ENCODE measurements around the gene MIF4GD.
A peak's percentile ranks its signal among the peaks of the same experiment; 100 is the strongest.
"Not testable (repeated sequence)": the region's sequence is repeated elsewhere in the genome, so short reads cannot be mapped to it uniquely, and the experiment has no call there.

The MIF4GD gene

DNA sequence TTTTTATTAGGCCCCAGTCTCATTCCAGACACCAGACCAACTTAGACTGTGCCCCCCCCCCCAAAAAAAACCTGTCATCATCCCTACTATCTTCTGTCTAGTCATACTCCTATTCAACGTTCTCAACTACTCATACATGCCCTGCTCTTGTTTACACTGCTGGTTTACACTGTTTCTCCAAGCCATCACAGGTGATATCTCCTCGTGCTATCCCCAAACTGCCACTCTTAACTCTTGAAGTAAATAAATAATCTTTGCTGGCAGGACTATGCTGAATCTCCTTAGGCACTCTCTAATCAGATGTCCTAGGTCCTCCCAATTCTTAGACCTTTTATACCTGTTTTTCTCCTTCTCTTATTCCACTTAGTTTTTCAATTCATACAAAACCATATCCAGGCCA is 13.8 kb downstream of the MIF4GD start:
- not testable (repeated sequence) for DNase-seq

DNA sequence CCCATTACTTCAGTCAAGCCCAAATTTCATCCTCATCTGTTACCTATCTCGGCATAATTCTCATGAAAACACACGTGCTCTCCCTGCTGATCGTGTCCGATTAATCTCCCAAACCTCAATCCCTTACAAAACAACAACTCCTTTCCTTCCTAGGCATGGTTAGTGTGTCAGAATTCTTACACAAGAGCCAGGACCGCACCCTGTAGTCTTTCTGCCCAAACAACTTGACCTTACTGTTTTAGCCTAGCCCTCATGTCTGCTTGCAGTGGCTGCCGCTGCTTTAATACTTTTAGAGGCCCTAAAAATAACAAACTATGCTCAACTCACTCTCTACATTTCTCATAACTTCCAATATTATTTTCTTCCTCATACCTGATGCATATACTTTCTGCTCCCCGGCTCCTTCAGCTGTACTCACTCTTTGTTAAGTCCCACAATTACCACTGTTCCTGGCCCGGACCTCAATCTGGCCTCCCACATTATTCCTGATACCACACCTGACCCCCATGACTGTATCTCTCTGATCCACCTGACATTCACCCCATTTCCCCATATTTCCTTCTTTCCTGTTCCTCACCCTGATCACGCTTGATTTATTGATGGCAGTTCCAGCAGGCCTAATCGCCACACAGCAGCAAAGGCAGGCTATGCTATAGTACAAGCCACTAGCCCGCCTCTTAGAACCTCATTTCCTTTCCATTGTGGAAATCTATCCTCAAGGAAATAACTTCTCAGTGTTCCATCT is 14.9 kb downstream of the MIF4GD start:
- not testable (repeated sequence) for DNase-seq

DNA sequence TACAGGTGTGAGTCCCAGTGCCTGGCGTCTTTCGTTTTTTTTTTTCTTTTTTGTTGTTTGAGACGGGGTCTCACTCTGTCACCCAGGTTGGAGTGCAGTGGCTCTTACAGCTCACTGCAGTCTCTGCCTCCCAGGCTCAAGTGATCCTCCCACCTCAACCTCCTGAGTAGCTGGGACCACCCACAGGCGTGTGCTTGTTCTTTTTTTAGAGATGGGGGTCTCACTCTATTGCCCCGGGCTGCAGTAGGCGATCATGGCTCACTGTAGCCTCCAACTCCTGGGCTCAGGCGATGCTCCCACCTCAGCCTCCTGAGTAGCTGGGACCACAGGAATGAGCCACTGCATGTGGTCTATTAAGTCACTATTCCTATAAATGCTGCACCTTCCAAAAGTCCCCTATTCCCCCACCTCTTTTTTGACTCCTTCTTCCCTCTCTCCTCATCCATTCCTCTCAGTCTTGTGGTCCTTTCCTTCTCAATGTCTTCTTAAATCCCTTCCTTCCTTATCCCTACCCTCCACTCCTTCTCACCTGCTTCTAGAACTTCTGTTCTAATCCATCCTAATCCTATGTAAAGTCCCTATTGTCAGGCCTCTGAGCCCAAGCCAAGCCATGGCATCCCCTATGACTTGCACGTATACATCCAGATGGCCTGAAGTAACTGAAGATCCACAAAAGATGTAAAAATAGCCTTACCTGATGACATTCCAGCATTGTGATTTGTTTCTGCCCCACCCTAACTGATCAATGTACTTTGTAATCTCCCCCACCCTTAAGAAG is 18.8 kb downstream of the MIF4GD start:
- DNase-seq = no peak

DNA sequence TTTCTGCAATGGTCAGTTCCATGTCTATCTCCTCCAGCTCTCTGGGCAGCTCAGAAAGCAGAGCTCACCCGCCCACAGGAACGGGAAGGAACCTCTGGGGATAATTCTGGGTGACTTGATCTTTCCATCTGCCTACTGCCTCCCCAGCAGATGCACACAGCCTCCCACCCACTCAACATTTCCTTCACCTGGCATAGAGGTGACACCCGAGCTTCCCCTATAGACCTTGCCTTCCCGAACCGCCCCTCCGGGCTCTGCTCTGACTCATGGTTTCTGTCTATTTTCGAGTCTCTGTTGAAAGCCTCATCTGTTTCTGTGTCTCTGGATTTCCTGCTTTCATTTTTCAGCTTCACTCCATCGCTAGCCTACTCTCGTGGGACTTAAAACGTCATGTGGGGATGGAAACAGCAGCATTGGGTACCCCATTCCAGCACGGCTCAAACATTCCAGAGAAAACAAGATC is 21.0 kb downstream of the MIF4GD start:
- DNase-seq = no peak

DNA sequence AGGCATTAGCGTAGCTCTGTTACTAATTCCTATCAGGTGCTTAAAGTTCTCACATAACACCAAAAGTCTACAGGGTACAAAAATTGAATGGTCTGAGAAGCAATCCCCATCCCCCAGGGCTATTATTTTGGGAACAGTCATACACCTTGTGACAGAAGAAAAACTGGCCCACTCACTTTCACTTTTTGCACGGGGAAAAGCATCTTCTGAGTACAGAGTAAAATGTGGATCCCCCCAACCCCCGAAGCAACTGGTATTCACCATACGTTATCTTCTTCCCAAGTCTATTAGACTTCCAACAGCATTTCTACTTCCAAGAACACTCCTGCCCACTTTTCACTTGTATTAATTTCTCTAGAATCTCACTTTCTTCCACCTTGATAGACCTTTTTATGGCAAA is 21.5 kb downstream of the MIF4GD start:
- DNase-seq = no peak

DNA sequence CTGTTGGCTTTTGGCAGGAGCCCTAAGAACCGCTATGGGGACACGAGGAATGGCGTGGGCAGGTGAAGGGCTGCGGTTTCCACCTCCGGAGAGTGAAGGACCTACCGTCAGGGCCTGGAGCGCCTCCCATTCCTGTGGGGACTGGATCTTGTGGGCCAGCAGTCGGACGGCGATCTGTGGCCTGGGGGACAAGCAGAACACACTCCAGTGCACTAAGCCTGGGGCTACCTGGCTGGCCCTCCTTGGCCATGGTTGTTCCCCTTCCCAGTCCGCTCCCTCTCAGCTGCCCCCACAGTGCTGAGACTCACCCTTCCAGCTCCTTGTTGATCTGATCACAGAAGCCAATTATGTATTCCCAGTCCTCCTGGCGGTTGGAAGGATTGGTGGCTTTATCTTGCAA is 24.6 kb downstream of the MIF4GD start:
- no peak for DNase-seq

DNA sequence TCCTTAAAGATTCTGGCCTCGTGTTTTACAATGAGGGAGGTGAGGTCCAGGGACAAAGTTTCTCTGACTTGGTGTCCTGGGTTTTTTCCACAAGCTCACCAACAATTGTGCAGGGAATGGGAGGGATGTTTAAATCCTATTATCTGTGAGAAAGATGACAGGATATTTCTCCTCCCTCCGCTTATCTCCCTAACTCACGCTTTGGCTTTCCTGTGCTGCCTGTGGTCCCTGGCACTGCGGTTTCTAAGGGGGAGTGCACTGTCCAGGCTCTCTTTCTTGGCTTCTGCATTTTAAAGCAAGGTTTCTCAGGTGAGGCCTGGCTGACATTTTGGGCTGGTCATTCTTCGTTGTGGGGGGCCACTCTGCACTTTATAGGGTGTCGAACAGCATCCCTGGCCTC is 26.0 kb downstream of the MIF4GD start:
- DNase-seq = no peak

DNA sequence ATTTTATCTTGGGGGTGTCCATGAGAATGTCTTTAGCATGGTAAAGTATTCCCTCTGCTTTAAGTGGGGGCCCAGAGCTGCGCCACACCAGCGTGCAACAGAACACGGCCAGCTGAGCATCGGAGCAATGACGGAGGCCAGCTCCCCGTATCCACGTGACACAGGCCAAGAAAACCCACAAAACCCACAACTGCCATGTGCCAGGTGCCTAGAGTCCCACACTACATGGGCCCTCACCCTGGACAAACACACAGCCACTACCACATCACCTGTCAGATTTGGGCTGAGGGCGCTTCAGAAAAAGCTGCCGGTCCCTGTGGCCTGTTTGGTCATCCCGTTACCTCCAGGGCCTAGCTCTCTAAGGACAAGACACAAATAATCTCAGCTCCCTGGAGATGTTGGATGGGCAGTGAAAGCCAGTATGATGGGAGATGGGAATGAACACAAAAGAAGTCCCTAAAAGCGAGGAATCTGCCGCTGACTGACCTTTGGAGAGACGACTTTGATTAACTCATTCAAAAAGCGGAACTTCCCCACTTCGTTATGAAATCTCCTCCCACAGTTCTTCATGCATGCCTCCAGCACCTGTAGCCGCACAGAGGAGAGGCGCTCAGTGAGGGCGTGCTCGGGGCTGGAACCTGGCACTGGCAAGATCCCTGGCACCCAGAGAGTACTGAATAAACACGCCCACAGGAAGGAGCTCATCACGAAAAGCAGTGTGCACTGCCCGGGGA is 26.7 kb downstream of the MIF4GD start:
- DNase-seq = no peak

DNA sequence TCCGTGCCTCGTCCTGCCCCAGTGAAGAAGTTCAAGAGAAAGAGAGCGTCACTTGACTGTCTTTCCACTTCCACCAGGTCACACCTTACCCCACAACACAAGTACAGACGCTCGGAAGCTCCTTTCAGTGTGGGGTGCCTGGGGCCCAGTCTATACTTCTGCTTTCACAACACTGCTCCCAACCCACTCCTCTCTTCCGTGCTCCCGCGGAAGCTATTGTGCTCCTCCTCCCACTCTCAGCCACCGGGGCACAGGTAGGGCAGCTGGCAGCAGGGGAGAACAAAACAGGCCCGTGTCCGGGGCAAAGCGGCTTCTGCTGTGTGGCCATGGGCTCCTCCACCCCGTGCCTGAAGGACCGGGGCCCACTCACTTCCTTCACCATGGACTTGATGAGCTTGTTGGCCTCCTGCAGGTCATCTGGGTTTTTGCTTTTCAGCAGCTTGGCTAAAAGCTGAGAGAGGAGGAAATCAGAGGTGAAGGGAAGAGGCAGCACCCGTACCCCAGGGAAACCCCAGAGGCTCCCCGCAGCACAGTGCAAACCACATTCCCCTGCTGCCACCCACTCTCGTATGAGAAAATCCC is 28.5 kb downstream of the MIF4GD start:
- no peak for DNase-seq

DNA sequence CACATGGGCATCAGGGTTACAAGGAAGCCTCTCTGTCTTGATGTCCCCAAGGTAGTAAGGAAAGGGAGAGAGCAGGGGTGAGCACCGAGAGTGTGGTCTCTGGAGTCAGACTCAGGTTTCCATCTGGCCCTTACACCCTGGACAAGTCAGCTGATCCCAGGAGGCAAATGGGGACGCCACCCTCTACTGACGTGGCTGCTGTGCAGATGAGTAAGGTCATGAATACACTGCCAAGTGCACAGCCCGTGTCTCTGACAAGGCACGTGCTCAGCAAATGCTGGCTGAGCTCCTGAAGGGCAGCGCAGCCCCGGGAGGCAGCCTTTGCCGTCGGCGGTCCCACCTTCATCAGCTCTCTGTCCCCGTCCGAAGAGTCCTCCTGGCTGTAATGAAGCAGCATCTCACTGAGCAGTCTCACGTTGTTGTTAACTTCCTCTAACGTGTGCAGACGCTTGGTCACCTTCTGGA is 29.0 kb downstream of the MIF4GD start:
- DNase-seq = no peak

DNA sequence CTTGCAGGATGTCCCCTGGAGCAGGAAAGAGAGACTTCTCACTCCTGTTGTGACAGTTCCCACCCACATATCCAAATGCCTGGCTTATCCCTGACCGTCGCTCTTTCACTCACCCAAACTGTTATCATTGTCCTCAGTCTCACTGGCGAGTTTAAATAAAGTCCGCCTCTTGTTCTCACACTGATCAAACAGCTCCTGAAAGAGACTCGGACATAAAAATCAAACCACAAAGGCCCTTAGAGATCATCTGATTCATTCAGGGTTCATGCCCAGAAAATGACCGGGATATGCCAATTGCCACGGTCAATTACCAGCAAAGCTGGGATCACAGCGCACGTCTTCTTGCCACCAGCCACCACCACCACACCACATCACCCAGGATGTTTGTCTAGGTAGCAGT is 29.5 kb downstream of the MIF4GD start:
- no peak for DNase-seq

DNA sequence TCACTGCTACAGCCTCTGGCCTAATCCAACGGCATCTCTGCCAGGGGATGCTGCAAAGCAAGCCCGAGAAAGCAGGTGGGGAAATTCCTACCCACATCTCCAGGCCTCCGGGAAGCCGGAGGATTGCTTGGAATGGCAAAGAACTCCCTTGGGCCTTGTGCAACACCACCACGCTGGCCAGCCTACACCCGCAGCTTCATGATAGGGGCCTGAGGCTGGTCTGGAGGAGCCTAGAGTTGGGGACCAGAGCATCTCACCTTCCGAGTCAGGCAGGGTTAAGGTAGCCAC is 29.9 kb downstream of the MIF4GD start:
- DNase-seq = no peak

DNA sequence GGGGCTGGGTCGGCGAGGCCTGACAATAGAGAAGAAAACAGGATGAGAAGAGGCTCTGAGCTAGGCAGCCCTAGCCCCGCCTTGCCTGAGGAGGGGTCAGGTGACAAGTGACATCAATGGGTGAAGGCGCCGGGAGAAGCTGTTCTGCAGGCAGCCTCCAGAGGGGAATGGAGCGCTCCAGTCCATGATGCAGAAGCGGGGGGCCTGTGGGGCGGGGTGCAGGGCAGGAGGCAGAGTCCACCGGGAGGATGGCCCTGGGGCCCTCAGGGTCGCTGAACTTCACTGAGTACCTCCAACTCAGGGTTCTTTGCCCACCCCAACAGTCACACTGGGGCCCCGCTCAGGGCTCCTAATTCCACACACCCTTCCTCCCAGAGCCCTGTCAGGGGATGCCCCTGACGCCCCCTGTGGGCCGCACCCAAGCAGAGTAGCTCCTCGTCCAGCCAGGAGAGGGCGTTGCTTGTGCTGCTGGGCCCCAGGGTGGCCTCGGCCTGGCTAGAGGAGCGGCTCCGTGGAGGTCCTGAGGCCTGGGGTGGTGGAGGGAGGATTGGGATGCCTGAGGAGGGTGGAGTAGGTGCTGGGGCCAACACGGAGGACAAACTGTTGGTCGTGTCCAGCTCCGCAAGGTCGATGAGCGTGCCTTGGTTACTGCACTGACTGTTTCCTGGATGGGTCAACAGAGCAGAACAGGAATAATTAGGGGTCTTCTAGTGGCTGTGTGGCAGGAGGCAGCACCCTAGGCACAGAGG is 30.5 kb downstream of the MIF4GD start:
- peak; percentile 33 for DNase-seq

DNA sequence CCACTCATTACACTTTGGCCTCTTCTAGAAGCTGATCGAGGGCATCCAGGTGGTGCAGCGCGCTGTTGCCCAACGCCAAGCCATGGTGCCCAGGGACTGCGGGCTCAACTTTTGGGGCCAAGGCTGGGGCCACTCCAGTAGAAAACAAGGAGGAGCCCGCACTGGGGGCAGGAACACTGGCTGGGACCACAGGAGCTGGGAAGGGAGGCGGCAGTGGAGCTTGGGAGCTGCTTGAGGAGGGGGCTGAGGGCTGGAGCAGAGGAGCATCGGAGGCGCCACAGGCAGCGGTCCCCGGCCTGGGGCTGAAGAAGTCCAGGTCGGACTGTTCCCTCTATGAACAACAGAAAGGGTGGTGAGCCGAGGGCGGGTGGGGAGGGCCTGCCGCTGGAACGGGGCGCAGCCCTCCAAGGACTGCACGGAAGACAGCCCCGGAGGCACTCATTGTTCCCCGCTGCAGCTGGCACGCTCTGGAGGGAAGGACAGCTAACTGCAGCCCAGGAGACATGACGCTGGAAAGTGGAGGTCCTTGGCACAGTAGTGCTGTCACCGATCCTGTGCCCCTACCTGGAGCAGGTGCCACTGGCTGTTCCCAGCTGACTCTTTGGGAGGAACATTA is 31.1 kb downstream of the MIF4GD start:
- DNase-seq = no peak

DNA sequence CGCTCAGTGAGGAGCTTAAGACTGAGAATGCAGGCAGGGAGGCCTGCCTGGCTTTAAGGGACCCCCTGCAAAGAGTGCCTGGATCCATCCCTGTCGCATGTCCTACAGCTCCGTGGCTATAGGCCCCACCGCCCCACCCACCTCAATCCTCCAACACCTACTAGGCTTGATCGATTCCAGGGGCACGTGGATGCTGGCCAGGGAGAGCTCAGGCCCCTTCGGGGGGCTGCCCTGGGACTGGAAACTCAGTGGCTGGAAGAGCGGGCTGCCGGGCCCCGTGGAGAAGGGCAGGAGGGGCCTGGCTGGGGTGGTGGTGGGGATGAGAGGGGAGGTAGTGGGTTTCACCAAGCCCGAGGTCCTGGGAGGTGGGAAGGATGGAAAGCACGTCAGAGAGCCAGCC is 31.8 kb downstream of the MIF4GD start:
- DNase-seq = no peak

DNA sequence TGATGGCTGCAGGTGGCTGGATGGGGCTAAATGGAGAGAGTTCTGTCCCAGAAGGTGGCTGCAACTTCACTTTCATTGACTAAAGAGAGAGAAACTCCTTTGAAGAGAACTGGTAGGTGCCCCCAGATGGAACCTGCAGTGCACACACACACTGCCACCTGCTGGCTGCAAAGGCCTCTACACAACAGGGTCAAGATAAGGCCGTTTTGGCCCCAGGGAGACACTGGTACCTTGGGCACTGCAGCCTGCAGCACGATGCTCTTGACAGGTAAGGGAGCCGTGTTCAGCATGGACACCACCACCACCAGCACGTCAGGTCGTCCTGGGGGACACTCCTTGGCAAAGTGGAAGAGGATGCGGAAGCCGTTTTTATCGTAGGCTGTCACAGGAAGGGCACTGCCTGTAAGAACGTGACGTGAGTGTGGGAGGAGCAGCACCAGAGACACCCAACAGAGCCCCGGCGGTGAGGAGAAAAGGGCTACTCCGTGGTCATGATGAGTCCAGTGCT is 32.3 kb downstream of the MIF4GD start:
- no peak for DNase-seq

DNA sequence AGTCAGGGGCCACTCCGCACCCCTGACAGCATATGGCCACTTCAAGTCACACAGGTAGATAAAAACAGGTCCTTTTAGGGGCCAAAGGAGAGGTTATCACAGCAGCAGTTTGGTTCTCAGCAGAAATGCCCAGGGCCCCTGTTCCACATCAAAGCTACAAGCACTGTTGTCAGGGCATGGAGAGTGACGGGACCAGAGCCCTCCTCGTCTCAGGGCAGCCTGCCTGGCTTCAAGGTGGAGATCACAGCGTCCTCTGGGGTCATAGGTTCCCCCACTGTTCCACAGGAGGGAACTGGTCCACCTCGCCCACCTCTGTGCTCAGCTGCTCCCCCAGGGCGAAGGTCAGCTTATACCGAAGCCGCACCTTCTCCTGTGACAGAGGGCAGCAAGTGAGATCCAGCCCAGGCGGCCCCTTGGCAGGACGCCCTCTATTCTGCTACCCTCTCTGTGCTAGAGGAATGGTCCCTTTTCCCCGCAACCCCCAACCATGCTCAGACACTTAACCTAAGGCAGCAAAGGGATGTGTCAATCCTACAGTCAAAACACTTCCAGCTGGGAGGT is 32.9 kb downstream of the MIF4GD start:
- DNase-seq = no peak

DNA sequence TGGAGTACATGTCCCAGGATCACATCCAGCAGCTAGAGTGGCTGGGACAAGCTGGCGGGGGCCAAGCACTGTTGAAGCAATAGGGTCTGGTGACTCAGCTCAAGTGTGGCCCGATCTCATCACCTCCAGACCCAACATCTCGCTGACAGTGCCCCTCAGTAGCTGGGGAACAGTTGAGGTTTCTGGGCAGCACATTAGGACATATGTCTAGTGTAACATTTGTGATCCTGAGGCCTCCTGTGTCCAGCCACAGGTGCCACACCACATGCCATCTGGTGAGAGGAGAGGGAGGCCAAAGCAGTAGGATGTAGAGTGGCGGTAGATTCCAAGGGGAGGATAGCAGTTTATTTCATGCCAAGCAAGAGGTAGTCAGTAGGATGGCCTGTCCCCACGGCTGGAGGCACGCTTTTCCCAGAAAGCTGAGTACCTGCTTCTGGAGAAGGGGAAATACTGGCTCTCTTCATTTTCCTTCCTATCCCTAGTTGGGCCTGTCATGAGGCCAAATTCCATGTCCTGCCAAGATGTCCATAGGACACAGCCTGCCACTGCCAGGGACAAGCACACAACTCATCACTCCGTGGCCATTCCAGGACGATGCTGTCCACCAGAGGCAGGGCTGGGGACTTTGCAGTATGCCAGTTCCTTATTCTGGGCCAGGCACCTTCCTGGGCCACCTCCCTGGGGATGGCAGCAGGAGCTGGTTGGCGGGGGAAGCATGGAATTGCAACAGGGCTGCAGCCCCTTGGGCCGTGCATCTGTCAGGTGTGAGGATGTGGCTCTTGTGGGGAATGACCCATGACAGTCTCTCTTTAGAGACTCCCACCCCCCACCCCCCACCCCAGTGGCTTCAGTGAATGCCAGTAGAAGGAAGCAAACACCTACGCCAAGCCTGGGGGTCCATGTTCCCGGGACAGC is 33.7 kb downstream of the MIF4GD start:
- DNase-seq = no peak

DNA sequence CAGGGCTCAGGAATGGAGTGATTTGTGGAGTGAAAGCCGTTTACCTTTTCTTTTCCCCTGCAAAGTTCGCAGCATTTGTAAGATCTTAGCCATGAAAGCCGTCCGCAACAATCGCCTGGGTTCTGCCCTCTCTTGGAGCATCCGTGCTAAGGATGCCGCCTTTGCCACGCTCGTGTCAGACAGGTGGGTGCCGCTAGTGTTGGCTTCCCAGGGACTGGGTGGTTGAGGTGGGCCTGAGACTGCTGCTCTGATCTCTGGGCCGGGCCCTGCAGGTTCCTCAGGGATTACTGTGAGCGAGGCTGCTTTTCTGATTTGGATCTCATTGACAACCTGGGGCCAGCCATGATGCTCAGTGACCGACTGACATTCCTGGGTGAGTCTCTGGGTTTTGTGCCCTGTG is 38.2 kb downstream of the MIF4GD start:
- DNase-seq = no peak

DNA sequence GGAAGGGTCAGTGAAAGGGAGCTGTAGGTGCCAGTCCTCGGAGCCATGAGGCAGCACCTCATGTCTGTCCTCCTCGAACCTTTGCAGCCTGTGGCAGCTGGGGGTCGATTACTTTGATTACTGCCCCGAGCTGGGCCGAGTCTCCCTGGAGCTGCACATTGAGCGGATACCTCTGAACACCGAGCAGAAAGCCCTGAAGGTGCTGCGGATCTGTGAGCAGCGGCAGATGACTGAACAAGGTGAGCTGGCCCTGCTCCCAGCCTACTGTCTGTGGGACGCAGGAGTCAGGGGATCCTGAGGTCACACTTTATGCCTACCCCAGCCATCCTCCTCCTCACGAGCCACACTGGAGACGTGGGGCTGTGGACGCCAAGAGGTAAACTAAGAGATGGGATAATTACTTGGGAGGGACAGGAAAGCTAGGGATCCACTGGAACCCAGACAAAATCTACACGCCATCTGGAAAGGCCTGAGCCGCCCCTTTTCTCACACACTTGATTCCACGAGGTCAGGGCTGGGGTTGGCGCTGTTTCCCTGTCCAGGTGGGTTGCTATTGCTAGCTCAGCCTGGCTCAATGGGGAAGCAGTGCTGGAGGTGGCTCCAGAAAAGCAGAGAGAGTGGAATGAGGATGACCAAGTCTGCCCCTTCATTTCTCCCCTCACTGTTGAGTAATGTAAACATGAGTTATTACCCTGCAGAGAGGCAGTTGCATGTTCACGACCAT is 39.1 kb downstream of the MIF4GD start:
- DNase-seq = no peak
